ENCODE results near the gene EIF2AK3. TPM values are rescaled to one million over a fixed set of nuclear protein-coding genes. Genes with fewer than 3 reads are reported as not detected.

Gene EIF2AK3
- total RNA-seq, 1 experiment from 2014 or later: 19.3 TPM

- Histone ChIP-seq H2BK15ac (ENCODE audit: low read depth, low read length) (no peak overlapping the region), H3K27me3 (ENCODE audit: insufficient read depth, low read length) (no peaks in the 10 kb centered on the region), H3K4me1 (ENCODE audit: insufficient read depth, low read length) (peaks cover 3% of the 10 kb centered on the region; the same call in 1 of the 2 replicates), H2BK120ac (ENCODE audit: low read depth, low read length, poor library complexity, severe bottlenecking) (no peak overlapping the region), H3K14ac (ENCODE audit: insufficient read depth, low read length) (peak overlapping the region; percentile 3; the same call in 1 of the 2 replicates), H2BK20ac (ENCODE audit: low read depth, low read length, poor library complexity, severe bottlenecking) (no peak overlapping the region), H4K8ac (replicated peaks; ENCODE audit: insufficient read length, low read depth, low read length) (no peak overlapping the region), H3K9me3 (ENCODE audit: control insufficient read depth, low read depth, low read length) (no peaks in the 10 kb centered on the region), H3K4me2 (ENCODE audit: insufficient read depth, insufficient read length, low read length) (no peak overlapping the region), H3T11ph (ENCODE audit: low read length) (no peak overlapping the region), H4K20me1 (ENCODE audit: control insufficient read depth, insufficient read depth, insufficient read length) (no peaks in the 10 kb centered on the region), H2AK5ac (ENCODE audit: insufficient read length, low read length) (no peak overlapping the region), H3K9ac (ENCODE audit: extremely low read depth, insufficient read length, low read length) (no peak overlapping the region), H3K23me2 (ENCODE audit: insufficient read length, low read depth, low read length, poor library complexity, severe bottlenecking) (no peaks in the 10 kb centered on the region), H4K5ac (ENCODE audit: insufficient read length, low read depth, low read length) (no peak overlapping the region), H4K91ac (ENCODE audit: insufficient read length, low read depth, low read length) (no peak overlapping the region), H3K18ac (ENCODE audit: insufficient read length, low read depth, low read length) (no peak overlapping the region), H3K56ac (ENCODE audit: insufficient read length, low read depth, low read length) (no peak overlapping the region), H2BK12ac (ENCODE audit: insufficient read length, low read depth, low read length) (no peak overlapping the region), H3K79me1 (ENCODE audit: insufficient read depth, low read depth, low read length, poor library complexity, severe bottlenecking) (no peaks in the 10 kb centered on the region), H3K27ac (ENCODE audit: insufficient read length, low read depth, low read length) (no peak overlapping the region), H2BK5ac (ENCODE audit: insufficient read length, low read length) (no peak overlapping the region), H3K23ac (ENCODE audit: insufficient read length, low read depth, low read length) (no peak overlapping the region), H3K79me2 (ENCODE audit: insufficient read depth, low read length) (no peaks in the 10 kb centered on the region), H3K4ac (ENCODE audit: low read depth, low read length) (no peak overlapping the region), H2AFZ (ENCODE audit: low read length) (no peak overlapping the region)
- no peak overlapping the region for H3K4me3 Mint-ChIP-seq
- peaks cover 0 to 3% (median 0%) of the 10 kb centered on the region in 3 experiments; a peak in 1 of 7 replicates for H3K36me3 Mint-ChIP-seq (ENCODE audit: insufficient read depth in 1 of 3, low read depth in 3 of 3)
- TF ChIP-seq CTCF (conservative IDR thresholded peaks at IDR 0.05): no peak
- H3K27me3 Mint-ChIP-seq (ENCODE audit: low read depth): peaks cover 2% of the 10 kb centered on the region; the same call in 1 of the 2 replicates
- no peak overlapping the region; a peak in 1 of 7 replicates for H3K27ac Mint-ChIP-seq
- H3K4me1 Mint-ChIP-seq: peaks cover 21 to 22% of the 10 kb centered on the region in 2 experiments
- WGBS (ENCODE audit: extremely low coverage, insufficient read length, low lambda C conversion rate): no CpG with 5 or more reads among the region's 7 CpGs
- H3K9me3 Mint-ChIP-seq: peaks cover 0 to 3% of the 10 kb centered on the region in 2 experiments; a peak in 3 of 5 replicates
- no peak for DNase-seq
These were observed 14.1 kb upstream of the EIF2AK3 start for GRCh38 chr2:88641330-88641729.
